Lower lobe of right lung (tissue), 2 donors: ENCODE measurements around the gene GATM. TPM values are rescaled to one million over a fixed set of nuclear protein-coding genes. Genes with fewer than 3 reads are reported as not detected.
A peak's percentile ranks its signal among the peaks of the same experiment; 100 is the strongest.

Experiments used
- ATAC-seq, 2 donors: fragments of 200-7000 bp; cut with Tn5 transposase; one replicate each; pipeline ENCODE4 v1.9.1; 2020 to 2022; ENCODE audit warnings: mild to moderate bottlenecking in 2 of 2, moderate library complexity in 2 of 2
- DNase-seq: peaks from one replicate; pipeline ENCODE4 v3.0.0-alpha.2; 2020
- H3K27ac ChIP-seq: fragments of 200-600 bp; one replicate; pipeline ENCODE4 v1.8.0; 2022
- H3K27me3 ChIP-seq: fragments of 200-600 bp; one replicate; pipeline ENCODE4 v1.8.0; 2022; ENCODE audit warnings: low read depth
- H3K36me3 ChIP-seq: fragments of 200-600 bp; one replicate; pipeline ENCODE4 v1.8.0; 2022; ENCODE audit warnings: mild to moderate bottlenecking
- H3K4me1 ChIP-seq: fragments of 200-600 bp; one replicate; pipeline ENCODE4 v1.8.0; 2022
- H3K4me3 ChIP-seq: fragments of 200-600 bp; one replicate; pipeline ENCODE4 v1.8.0; 2022; ENCODE audit warnings: mild to moderate bottlenecking
- H3K9me3 ChIP-seq: fragments of 200-600 bp; one replicate; pipeline ENCODE4 v1.8.0; 2022
- CTCF ChIP-seq: fragments of 200-600 bp; IDR thresholded peaks from one replicate; pipeline ENCODE4 v1.8.0; 2022; ENCODE audit warnings: antibody characterized with exemption, mild to moderate bottlenecking
- intact Hi-C: fragments of 100-400 bp; cut with DNase I; formaldehyde crosslinking; loops from one replicate; pipeline ENCODE4 v1.11.0; 2022
- total RNA-seq: library from RNA; stranded (reverse); fragmentation: NEBNext Ultra II Directional; extraction: Animal tissue kit (Norgen Biotek cat#: 25700); gene quantifications from one replicate; pipeline ENCODE4 v1.2.1, GENCODE V29; 2021
- donor health status: DM: no; HTN: yes; CAD: no; lungs with severe emphysema.

Gene GATM
- total RNA-seq, 1 donor from 2014 or later = 7.2 TPM

DNA sequence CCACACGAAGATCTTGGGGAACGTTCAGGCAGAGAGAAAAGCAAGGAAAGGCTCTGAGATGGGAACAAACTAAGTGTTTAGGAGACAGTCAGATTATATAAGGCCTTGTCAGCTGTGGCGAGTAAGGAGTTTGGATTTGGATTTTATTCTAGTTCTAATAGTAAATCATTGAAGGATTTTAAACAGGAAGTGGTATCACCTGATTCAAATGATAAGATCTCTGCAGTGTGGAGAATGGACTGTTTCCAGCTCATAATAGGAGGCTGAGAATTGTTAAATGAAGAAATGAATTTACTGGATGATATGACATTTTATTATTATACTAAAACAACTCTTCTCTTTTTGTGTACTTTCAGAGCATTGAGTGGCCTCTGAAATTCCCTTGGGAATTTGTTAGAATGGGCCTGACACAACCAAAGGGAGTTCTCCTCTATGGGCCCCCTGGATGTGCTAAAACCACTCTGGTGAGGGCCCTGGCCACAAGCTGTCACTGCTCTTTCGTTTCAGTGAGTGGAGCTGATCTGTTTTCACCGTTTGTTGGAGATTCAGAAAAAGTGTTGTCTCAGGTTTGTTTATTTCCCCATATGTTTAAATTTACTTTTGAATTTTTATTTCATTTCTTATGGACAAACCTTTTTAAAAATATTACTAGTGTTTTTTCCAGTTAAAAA, 36.0 kb upstream of the GATM start:
- no peaks in the 10 kb centered on the region for H3K9me3 ChIP-seq
- H3K36me3 ChIP-seq = peaks cover 100% of the 10 kb centered on the region
- no peak for TF ChIP-seq CTCF
- H3K4me1 ChIP-seq = no peaks in the 10 kb centered on the region
- DNase-seq (no peak), ATAC-seq (no peak)
- no peak overlapping the region for H3K27ac ChIP-seq
- no peak overlapping the region for H3K4me3 ChIP-seq
- intact Hi-C loops = no loop called here
- no peaks in the 10 kb centered on the region for H3K27me3 ChIP-seq

DNA sequence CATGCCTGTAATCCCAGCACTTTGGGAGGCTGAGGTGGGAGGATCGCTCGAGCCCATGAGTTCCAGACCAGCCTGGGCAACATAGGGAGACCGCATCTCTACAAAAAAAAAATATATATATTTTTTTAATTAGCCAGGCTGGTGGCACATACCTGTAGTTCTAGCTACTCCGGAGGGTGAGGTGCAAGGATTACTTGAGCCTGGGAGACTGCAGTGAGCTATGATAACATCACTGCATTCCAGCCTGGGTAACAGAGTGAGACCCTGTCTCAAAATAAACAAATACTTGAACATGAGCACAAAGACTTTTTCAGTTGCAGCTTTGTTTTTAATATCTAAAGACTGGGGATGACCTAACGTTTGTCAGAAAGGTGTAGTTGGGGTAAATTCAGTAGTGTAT, 31.3 kb upstream of the GATM start:
- no peak overlapping the region for H3K27ac ChIP-seq
- H3K27me3 ChIP-seq = no peaks in the 10 kb centered on the region
- no peak for DNase-seq
- TF ChIP-seq CTCF = no peak
- H3K9me3 ChIP-seq = no peaks in the 10 kb centered on the region
- intact Hi-C loops = loop anchor here (10.0 kb wide), 1 partner anchor 205 kb away; no protein-coding TSS in a partner anchor
- H3K4me3 ChIP-seq = no peak overlapping the region
- ATAC-seq = no peak
- H3K4me1 ChIP-seq = peaks cover 13% of the 10 kb centered on the region
- H3K36me3 ChIP-seq = peaks cover 96% of the 10 kb centered on the region

DNA sequence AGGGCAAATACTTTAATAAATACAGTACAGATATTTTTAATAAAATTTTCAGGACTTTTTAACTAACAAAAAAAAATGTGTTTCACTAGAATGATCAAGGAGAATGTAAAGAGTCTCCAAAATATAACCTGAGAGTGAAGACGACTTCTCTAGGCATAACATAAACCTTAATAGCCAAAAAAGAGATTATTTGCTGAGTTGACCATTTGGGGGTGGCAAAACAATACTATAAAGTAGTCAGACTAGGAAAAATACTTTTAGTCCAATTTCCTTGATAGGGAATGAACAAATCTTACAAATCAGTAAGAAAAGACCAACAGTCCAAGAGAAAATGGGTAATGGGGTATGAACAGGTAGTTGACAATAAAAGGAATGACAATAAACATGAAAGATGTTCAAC, 29.4 kb upstream of the GATM start:
- no peak for ATAC-seq
- no peak overlapping the region for H3K4me3 ChIP-seq
- no peaks in the 10 kb centered on the region for H3K27me3 ChIP-seq
- no peak for DNase-seq
- H3K27ac ChIP-seq = no peak overlapping the region
- H3K9me3 ChIP-seq = no peaks in the 10 kb centered on the region
- peaks cover 27% of the 10 kb centered on the region for H3K4me1 ChIP-seq
- intact Hi-C loops = loop anchor here (10.0 kb wide), 1 partner anchor 203 kb away; no protein-coding TSS in a partner anchor
- H3K36me3 ChIP-seq = peaks cover 78% of the 10 kb centered on the region
- TF ChIP-seq CTCF = no peak

- ATAC-seq (peak; percentile 65 to 68), DNase-seq (peak; percentile 69)
- intact Hi-C loops = loop anchor here (10.0 kb wide), 1 partner anchor 198 kb away; no protein-coding TSS in a partner anchor
- H3K27me3 ChIP-seq = no peaks in the 10 kb centered on the region
- H3K4me1 ChIP-seq = peaks cover 33% of the 10 kb centered on the region
- H3K9me3 ChIP-seq = no peaks in the 10 kb centered on the region
- H3K36me3 ChIP-seq = peaks cover 33% of the 10 kb centered on the region
- TF ChIP-seq CTCF = no peak
- peak overlapping the region; percentile 70 for H3K4me3 ChIP-seq
- H3K27ac ChIP-seq = peak overlapping the region; percentile 88
These were observed 24.9 kb upstream of the GATM start for GRCh38 chr15:45402955-45403877.

GRCh38 chr15:45402162-45402954, 24.0 kb upstream of the GATM start:
- H3K36me3 ChIP-seq = peaks cover 24% of the 10 kb centered on the region
- ATAC-seq (peak; percentile 97 to 98), DNase-seq (peak; percentile 97)
- no peaks in the 10 kb centered on the region for H3K9me3 ChIP-seq
- H3K4me1 ChIP-seq = peaks cover 33% of the 10 kb centered on the region
- intact Hi-C loops = loop anchor here (10.0 kb wide), 1 partner anchor 198 kb away; no protein-coding TSS in a partner anchor
- H3K27ac ChIP-seq = peak overlapping the region; percentile 88
- peak overlapping the region; percentile 70 for H3K4me3 ChIP-seq
- no peaks in the 10 kb centered on the region for H3K27me3 ChIP-seq
- no peak for TF ChIP-seq CTCF
